PC-9 (cell line): ENCODE results near the gene ZNF586.

Source experiments
- EZH2 ChIP-seq: fragments of 200-600 bp; sonication (generic); IDR thresholded peaks from 2 replicates; pipeline ENCODE4 v1.8.0; 2017; ENCODE audit warnings: antibody characterized with exemption, low read depth
- TF ChIP-seq, protein P1 (sequence below): fragments of 200-600 bp; sonication (generic); conservative IDR thresholded peaks from 2 replicates; pipeline ENCODE4 v1.6.1; 2017; ENCODE audit warnings: mixed run types, antibody characterized with exemption, mild to moderate bottlenecking, moderate library complexity

DNA sequence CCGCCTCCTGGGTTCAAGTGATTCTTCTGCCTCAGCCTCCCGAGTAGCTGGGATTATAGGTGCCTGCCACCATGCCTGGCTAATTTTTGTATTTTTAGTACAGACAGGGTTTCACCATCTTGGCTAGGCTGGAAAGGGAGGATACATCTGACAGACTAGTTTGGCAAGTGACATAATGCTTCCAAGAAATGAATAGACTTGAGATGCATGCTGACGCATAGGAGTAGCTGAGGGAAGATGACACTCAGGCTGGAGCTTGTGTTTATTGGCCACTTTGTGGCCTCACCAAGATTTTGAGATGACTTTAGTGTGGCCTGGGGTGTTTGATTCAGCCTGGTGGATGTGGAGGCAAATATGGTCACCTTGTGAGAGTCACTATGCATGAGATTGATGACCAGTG lies 4.0 kb downstream of the ZNF586 start:
- TF ChIP-seq, protein P1, sequence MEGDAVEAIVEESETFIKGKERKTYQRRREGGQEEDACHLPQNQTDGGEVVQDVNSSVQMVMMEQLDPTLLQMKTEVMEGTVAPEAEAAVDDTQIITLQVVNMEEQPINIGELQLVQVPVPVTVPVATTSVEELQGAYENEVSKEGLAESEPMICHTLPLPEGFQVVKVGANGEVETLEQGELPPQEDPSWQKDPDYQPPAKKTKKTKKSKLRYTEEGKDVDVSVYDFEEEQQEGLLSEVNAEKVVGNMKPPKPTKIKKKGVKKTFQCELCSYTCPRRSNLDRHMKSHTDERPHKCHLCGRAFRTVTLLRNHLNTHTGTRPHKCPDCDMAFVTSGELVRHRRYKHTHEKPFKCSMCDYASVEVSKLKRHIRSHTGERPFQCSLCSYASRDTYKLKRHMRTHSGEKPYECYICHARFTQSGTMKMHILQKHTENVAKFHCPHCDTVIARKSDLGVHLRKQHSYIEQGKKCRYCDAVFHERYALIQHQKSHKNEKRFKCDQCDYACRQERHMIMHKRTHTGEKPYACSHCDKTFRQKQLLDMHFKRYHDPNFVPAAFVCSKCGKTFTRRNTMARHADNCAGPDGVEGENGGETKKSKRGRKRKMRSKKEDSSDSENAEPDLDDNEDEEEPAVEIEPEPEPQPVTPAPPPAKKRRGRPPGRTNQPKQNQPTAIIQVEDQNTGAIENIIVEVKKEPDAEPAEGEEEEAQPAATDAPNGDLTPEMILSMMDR: no peak
- TF ChIP-seq EZH2: no peak
